Jurkat, Clone E6-1 (cell line): ENCODE data around the gene GNG7.
"Not testable (repeated sequence)": the region's sequence is repeated elsewhere in the genome, so short reads cannot be mapped to it uniquely, and the experiment has no call there.

Experiments used
- DNase-seq: peaks from one replicate; pipeline ENCODE4 v3.0.0-alpha.2; 2011; ENCODE audit warnings: low read depth, low spot score
- H3K4me3 ChIP-seq: 2 replicates; pipeline ENCODE4 v1.5.1; 2011; ENCODE audit warnings: mild to moderate bottlenecking, low read length, control low read depth, moderate library complexity

The GNG7 gene

GRCh38 chr19:2612619-2613249, 89.8 kb downstream of the GNG7 start:
- DNase-seq, result no peak
- no peak overlapping the region for H3K4me3 ChIP-seq

GRCh38 chr19:2611483-2612464, 90.7 kb downstream of the GNG7 start:
- no peak overlapping the region for H3K4me3 ChIP-seq
- DNase-seq, result no peak

GRCh38 chr19:2610637-2611482, 91.6 kb downstream of the GNG7 start:
- H3K4me3 ChIP-seq, result peak overlapping the region; percentile 53
- DNase-seq, result no peak

- no peak for DNase-seq
- H3K4me3 ChIP-seq, result no peak overlapping the region
These were observed 92.9 kb downstream of the GNG7 start for GRCh38 chr19:2609389-2610116.

- H3K4me3 ChIP-seq, DNase-seq: not testable (repeated sequence)
These were observed 93.5 kb downstream of the GNG7 start for GRCh38 chr19:2609034-2609388.

- H3K4me3 ChIP-seq, result no peak overlapping the region
- DNase-seq, result no peak
These were observed 93.9 kb downstream of the GNG7 start for GRCh38 chr19:2608602-2608922.

GRCh38 chr19:2607712-2608601, 94.5 kb downstream of the GNG7 start:
- peak overlapping the region; percentile 13 for H3K4me3 ChIP-seq
- no peak for DNase-seq

GRCh38 chr19:2606774-2607173, 95.7 kb downstream of the GNG7 start:
- not testable (repeated sequence) for H3K4me3 ChIP-seq

GRCh38 chr19:2605889-2606288, 96.6 kb downstream of the GNG7 start:
- not testable (repeated sequence) for DNase-seq

More at GRCh38 chr19:2606774-2607173, 95.7 kb downstream of the GNG7 start:
- not testable (repeated sequence) for DNase-seq

GRCh38 chr19:2604747-2605329, 97.7 kb downstream of the GNG7 start:
- DNase-seq, result no peak
- H3K4me3 ChIP-seq, result no peak overlapping the region

More at GRCh38 chr19:2605889-2606288, 96.6 kb downstream of the GNG7 start:
- H3K4me3 ChIP-seq, result not testable (repeated sequence)

- DNase-seq, result no peak
- H3K4me3 ChIP-seq, result no peak overlapping the region
These were observed 99.2 kb downstream of the GNG7 start for GRCh38 chr19:2603334-2603733.

GRCh38 chr19:2602391-2603181, 99.9 kb downstream of the GNG7 start:
- H3K4me3 ChIP-seq, result no peak overlapping the region
- DNase-seq, result no peak

GRCh38 chr19:2600914-2601870, 101.3 kb downstream of the GNG7 start:
- no peak for DNase-seq
- no peak overlapping the region for H3K4me3 ChIP-seq

- no peak overlapping the region for H3K4me3 ChIP-seq
- no peak for DNase-seq
These were observed 108.2 kb downstream of the GNG7 start for GRCh38 chr19:2594319-2594718.

GRCh38 chr19:2592824-2593223, 109.7 kb downstream of the GNG7 start:
- no peak for DNase-seq
- H3K4me3 ChIP-seq, result no peak overlapping the region
